Stimulated activated CD4-positive, alpha-beta T cell treated with anti-CD3 and anti-CD28 coated beads, Interleukin-2, amount 100 ng/mL, for 48 hours (primary cell): ENCODE measurements around the gene TNPO2.

ENCODE experiments used
- DNase-seq, 2 donors: peaks; one replicate each; pipeline ENCODE4 v3.0.0-alpha.2; 2020

The TNPO2 gene

DNA sequence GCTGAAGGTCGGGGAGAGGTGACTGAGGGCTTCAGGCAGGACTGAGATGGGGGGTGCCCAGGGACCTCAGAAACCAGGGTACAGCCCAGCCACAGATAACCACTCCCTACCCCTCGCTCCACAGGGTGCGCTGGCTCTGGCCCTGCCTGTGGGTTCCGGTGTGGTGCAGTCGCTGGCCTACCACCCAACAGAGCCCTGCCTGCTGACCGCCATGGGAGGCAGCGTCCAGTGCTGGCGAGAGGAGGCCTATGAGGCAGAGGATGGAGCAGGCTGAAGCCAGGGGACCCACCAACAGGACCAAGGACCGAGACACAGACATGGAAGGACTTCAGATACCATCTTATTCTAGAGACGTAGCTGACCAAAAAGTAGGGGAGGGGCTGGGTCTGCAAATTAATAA, 48.3 kb downstream of the TNPO2 start:
- no peak for DNase-seq

DNA sequence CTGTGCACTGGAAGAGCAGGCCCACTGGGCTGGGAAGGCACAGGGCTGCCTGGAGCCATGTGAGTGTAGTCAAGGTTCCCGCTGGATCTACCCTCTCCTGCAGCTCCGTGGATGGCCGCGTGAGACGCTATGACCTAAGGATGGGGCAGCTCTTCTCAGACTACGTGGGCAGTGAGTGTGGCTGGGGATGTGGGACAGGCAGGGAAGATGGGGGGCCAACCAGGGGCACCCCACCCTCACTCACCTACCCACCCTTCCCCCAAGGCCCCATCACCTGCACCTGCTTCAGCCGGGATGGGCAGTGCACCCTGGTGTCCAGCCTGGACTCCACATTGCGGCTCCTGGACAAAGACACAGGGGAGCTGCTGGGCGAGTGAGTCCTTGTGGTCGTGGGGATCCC, 51.0 kb downstream of the TNPO2 start:
- no peak for DNase-seq

DNA sequence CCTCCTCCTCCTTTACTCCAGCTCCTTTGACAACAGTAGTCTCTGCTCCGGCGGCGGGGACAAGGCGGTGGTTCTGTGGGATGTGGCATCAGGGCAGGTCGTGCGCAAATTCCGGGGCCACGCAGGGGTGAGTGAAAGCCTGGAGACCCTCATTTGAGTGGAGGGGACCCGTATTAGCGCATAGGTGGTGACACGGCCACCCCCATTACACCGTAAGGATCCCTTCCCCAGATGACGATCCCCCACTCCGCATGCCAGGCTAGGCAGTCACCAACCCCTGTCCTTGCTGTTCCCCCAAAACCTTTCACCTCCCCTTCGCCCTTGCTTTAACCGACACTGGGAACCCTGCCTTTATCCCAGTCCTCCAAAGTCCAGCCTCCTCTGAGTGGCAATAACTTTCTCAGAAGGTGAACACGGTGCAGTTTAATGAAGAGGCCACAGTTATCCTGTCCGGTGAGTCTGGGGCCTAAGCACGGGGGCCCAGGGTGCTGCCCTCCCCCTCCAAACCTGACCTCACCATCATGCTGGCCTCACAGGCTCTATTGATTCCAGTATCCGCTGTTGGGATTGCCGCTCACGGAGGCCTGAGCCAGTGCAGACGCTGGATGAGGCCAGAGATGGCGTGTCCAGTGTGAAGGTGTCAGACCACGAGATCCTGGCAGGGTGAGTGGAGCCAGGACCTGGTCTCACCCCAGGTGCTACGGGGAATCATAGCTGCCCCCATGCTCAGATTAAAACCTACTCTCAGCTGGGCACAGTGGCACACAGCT, 53.4 kb downstream of the TNPO2 start:
- no peak for DNase-seq

DNA sequence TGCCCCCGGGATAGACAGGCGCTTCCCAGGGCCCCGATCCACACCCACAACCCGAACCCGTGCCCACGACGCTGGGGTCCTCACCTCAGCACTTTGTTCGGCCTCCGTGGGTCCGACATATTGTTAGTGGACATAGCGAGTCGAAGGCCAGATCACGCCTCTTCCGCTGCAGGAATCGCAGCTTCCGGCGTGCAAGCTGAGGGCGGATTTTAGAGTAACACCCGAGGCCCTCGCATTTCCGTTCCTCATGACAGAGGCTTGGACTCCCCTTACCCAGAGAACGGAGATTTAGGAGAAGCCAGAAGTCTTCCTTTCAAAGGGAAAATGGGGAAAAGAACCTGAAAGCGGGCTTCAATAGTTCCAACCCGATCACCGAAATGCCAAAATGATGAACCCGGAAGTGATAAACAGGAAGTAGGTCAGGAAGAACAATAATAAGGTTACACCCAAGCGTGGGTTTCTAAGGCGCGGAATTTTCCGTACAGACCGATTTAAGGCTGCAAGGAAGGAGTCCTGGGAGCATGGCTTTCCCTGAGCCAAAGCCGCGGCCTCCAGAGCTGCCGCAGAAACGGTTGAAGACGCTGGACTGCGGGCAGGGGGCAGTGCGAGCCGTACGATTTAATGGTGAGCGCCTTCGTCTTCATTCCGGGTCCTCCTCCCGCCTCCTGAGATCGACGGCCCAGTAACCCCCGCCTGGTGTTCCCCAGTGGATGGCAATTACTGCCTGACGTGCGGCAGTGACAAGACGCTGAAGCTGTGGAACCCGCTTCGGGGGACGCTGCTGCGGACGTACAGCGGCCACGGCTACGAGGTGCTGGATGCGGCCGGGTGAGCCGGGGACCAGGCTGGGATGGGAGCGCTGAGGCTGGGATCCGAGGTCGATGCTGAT, 54.2 kb downstream of the TNPO2 start:
- peak; percentile 67 to 73 for DNase-seq

DNA sequence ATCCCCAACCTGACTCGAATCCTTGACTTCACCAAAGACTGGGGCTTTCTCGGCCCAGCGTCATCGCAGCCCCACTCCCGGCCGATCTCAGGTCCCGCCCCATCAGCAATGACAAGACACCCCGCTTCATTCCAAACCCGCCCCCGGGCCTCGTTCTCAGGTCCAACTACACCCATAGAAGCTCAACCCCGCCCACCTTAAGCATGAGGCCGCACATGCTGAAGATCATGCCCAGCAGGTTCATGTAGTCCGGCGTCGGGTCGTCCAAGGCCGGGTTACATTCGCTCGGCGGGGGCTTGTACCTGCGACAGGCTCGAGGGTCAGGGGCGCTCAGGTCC, 54.8 kb downstream of the TNPO2 start:
- DNase-seq: peak; percentile 45 to 50

DNA sequence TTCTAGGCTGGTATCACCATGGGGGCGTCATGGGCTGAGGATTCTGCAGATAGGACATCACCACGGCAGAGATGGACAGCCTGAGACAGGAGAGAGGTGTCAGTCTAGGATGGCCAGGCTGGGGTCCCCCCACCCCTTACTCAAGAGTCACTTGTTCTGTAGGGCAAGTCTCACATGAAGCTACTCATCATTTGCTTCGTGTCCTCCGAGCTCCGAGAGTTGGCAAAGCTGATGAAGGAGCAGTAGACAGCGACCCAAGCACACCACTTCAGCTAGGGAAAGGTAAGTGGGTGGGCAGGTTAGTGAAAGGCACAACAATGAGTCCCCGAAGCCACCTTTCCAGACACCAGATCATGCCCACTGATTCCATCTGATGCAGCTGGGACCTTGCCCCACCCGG, 55.4 kb downstream of the TNPO2 start:
- no peak for DNase-seq

DNA sequence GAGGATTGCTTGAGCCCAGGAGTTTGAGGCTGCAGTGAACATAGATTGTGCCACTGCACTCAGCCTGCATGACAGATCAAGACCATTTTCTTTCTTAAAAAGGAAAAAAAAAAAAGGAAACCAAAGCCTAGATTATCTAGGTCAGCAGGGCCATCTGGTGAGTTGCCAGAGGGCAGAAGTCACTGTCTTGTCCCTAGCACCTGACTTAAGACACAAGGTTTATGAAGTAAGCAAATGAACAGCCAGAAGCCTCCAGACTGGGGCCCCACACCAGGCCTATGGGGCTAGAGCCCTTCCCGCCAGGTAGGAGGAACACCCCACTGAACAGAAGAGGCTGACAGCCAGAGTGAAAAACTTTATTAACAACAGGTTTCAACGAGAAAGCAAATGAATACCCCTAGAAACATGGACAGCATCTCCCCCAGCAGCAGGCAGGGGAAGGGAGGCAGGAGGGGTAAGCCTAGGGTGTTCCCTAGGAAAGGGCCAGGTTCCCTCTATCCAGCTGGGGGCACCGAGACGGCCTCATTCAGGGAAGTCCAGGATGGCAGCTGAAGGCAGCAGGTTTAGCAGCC, 55.9 kb downstream of the TNPO2 start:
- DNase-seq: no peak

DNA sequence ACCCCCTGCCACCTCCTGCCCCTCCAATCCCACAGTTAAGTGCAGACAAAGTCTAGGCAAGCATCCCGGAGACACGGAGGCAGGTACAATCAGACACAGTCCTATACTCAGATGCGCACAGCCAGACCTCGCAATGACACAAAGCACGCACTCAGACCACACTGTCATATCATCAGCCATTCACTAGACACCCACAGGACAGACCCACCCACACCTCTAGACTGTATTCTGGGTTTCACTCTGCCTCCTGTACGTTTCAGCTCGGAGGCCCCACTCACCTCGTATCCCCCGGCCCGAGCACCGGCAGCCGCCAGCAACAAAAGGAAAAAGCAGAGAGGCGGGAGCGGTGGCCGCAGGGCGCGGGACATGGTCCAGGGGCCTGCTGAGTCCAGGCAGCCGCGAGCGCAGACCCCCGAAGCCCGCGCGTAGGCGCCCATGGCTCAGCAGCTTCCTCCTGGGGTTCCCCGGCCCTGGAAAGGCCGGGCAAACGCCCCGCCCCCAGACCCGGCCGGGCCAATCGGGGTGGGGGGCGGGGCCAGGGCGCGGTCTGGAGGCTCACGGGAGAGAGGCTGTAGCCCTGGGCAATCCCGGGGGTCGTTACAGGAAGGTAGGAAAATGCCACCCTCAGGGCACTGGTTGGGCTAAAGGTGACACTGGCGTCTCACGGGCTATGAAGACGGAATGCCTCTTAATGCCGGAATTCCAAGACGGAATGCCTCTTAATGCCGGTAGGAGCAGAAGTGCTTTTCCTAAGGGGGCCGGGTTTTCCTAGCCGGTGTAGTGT, 57.3 kb downstream of the TNPO2 start, which contains the start of the genes MAN2B1 and WDR83:
Gene MAN2B1 (minus strand): TSS at position 478 of the 784 bp plus-strand sequence. CDS start 41 bp downstream, at position 437.
Gene WDR83 (plus strand): TSS at position 543 of the 784 bp plus-strand sequence. CDS start 2,984 bp downstream, outside the sequence.
- peak; percentile 71 to 78 for DNase-seq

DNA sequence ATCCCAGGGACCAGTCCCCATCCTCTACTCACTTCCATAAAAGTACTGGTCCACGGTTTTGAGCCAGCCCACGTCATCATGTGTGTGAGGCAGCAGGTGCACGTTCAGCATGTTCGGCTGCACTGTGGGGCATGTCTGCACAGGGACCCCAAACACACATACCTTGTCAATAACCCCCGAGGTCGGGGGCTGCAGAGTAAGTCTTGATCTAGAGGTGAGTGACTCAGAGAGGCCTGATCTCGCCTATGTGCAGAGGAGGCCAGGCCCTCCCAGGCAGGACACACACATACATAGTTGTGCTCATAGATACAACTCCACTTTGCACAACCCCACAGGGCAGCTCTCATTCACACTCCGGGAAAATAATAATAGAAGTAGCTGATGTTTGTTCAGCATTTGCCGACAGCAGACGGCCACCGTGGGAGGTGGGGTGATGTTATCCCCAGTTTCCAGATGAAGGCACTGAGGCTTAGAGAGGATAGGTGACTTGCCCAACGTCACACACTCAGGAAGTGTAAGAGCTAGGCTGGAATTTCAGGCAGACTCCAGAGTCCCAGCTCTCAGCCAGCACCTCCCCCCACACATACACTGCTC, 58.0 kb downstream of the TNPO2 start:
- DNase-seq: no peak

DNA sequence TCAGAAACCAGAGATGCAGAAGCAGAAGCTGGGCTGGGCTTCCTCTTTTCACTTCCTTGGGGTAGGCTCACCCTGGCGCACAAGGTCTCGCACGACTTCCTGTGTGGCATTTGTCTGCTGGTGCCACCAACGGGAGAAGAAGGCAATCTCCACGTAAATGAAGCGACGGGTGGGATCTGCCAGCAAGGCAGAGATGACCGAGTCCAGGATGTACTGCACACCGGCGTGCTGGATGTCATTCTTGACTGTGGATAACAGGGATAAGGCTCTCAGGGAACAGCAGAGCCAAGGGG, 58.5 kb downstream of the TNPO2 start:
- no peak for DNase-seq

DNA sequence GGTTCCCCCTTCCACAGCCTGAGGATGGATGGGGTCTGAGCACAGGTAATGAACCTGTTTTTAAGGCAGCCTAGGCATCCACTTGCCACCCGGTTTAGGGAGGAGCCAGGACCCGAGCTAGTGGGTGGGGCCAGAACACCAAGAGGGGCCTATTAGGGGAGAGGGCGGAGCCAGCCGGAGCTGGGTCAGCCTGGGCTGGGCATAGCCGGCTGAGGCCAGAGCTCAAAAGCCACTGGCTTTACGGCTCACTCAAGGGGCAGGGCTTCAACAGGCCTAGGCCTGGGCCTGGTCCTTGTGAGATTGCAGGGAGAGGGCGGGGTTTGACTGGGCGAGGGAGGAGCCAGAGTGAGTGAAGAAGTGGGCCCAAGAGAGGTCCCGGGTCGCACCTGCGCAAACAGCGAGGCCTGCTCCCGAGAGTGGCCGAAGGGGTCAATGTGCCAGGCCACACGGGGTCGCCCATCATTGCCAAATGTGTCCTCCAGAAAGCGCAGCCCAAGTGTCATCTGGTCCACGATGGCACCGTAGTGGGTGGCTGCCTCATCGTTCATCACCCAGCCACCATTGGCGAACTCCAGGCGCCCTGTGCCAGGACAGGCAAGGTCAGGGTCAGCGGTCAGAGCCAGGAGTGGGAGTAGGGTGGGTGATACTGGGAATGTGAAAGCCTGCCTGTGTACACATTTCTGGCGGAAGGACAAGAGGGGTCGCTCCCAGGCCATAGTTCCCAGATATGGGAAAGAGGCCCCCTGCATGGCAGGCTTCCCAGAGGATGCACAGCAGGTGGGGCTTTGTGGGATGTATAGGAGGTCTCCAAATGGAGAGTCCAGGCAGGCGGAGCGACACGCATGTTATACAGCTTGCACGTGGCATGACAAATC, 59.1 kb downstream of the TNPO2 start:
- DNase-seq: no peak

DNA sequence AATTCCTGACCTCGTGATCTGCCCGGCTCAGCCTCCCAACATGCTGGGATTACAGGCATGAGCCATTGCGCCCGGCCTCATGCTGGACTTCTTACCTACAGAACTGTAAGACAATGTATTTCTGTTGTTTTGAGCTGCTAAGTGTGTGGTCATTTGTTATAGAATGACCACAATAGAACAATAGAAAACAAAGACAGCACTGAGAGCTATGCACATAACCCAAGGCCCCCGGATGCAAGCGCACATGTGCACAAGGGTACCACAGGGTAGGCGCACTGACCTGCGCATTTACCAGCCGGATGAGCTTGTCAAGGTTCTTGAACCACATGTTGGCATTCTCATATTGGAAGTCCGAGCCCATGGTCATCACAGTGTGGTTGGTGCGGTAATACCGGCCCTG, 62.8 kb downstream of the TNPO2 start:
- DNase-seq: no peak

DNA sequence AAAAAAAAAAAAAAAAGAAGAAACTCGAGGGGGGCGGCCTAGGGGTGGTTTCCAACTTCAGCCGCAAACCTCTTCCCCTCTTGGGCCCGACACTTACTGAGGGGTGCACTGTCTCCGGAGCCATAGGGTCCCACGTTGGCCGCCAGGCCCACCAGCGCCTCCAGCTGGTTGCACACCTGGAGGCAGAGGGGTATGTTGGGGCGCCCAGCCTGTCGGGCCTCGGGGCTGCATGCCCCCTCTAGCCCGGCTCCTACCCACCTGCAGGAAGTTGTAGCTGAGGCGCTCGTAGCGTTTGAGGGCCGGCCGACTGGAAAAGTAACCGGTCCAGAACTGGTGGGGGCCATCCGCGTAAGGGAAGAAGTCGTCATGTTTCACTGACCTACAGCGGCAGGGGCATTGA, 65.8 kb downstream of the TNPO2 start:
- no peak for DNase-seq

DNA sequence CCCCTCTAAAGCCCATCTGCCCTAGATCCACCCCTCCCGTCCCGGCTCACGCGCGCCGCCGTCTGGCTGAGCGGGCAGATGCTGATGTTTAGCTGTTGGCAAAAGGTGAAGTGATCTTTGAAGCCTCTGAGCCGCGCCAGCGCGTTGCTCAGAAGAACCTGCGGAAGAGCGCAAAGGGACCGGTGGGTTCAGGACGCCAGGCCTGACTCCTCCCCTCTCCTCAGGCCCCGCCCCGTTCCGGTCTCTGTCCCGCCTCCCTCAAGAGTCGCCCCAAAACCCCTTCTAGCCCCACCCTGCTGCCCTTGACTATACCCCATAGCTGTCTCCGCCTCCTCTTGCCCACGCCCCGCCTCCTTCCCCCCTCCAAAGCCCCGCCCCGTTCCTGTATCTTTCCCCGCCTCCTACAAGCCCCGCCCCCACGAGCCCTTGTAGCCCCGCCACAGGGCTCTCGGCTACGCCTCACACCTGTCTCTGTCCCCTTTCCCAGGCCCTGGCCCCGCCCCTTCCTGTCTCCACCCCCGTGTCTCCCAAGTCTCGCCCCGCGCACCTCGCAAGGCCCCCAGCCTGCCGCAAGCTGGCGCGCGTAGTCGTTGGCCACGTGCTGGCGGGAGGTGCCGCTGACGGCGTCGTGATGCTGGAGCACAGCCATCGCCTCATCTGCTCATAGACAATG, 66.7 kb downstream of the TNPO2 start:
- DNase-seq: peak in 1 of 2 donors; percentile 44

DNA sequence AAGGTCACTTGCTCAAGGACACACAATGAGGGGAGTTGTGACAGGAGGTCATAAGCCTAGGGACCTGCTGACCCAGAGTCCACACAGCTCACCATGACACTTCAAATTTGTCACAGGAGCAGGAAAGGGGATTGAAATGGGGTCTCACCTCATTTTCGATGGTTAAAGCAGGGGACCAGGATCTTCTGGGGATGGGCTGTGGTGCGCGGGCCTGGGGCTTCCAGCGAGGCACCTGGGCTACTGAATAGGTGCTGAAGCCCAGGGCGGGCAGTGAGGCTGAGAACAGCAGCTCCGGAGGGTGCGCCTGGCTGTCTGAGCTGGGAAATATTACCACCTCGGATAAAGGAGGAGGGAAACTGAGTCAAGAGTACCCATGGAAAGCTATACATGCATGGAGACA, 68.2 kb downstream of the TNPO2 start:
- DNase-seq: no peak

DNA sequence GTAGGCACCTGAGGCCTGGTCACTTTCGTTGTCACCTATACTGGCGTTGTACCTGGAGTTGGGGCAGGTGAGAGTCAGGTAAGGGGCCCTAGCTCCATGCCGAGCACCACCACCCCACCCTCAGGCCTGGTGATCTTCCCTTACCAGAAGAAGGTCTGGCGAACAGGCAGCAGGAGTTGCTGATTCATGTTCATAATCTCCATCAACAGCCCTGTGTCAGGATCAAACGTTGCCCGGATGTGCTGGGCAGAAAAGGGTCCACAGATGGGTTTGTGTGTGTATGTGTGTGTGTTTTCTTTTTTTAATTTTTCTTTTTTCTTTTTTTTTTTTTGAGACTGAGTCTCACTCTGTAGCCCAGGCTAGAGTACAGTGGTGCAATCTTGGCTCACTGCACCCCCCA, 71.5 kb downstream of the TNPO2 start:
- no peak for DNase-seq

DNA sequence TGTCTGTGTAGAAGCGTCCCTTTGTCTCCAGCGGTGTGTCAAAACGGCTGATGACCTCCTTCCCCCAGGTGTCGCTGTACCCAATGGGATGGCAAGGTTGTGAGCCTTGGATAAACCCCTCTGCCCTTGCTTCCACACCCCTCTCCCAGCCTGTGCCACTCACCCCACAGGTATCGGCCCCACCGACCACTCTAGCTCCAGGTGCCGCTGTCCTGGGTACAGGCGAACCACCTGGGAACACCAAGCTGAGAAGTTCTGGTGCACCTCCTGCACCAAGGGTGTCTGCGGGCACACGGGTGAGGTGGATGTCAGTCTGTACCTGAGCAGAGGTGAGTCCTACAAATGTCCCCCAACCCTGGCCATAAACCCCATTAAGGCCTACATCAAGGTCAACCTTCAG, 73.8 kb downstream of the TNPO2 start:
- DNase-seq: no peak
